AG09319 (cell line): ENCODE data around the gene CHST9.

Experiments used
- DNase-seq: peaks from one replicate; pipeline ENCODE4 v3.0.0-alpha.2; 2010; ENCODE audit warnings: low read depth; ENCODE audit errors: extremely low read depth
- CTCF ChIP-seq: IDR thresholded peaks from 2 replicates; pipeline ENCODE4 v1.5.1; 2011; ENCODE audit warnings: low read depth, mild to moderate bottlenecking, inconsistent platforms, low read length, moderate library complexity

Gene CHST9

GRCh38 chr18:27081701-27082100 lies 103.4 kb downstream of the CHST9 start:
- no peak for DNase-seq

GRCh38 chr18:27075828-27076227 lies 109.3 kb downstream of the CHST9 start:
- TF ChIP-seq CTCF = no peak
- no peak for DNase-seq

More at GRCh38 chr18:27081701-27082100, 103.4 kb downstream of the CHST9 start:
- TF ChIP-seq CTCF = no peak

- no peak for DNase-seq
- TF ChIP-seq CTCF = no peak
These were observed 111.7 kb downstream of the CHST9 start for GRCh38 chr18:27073404-27073830.

- no peak for DNase-seq
- no peak for TF ChIP-seq CTCF
These were observed 120.4 kb downstream of the CHST9 start for GRCh38 chr18:27064673-27065072.

GRCh38 chr18:27062802-27063201 lies 122.3 kb downstream of the CHST9 start:
- DNase-seq = no peak
- TF ChIP-seq CTCF = no peak

- no peak for TF ChIP-seq CTCF
- no peak for DNase-seq
These were observed 123.5 kb downstream of the CHST9 start for GRCh38 chr18:27061488-27062095.

GRCh38 chr18:27057519-27058234 lies 127.4 kb downstream of the CHST9 start:
- no peak for DNase-seq
- no peak for TF ChIP-seq CTCF
